Transverse colon (tissue), 4 donors: Measurements from ENCODE around the gene CTSL. TPM values are rescaled to one million over a fixed set of nuclear protein-coding genes. Genes with fewer than 3 reads are reported as not detected.

Experiments used
- DNase-seq: peaks from one replicate; pipeline ENCODE4 v3.0.0-alpha.2; 2019
- H3K27ac ChIP-seq, 4 donors: fragments of 200-600 bp; sonication (generic); 2 replicates each; pipeline ENCODE4 v1.5.1; 2016 to 2018; ENCODE audit warnings: inconsistent platforms in 4 of 4
- H3K27me3 ChIP-seq: fragments of 200-600 bp; sonication (generic); 2 replicates; pipeline ENCODE4 v1.5.1; 2017; ENCODE audit warnings: inconsistent platforms
- H3K36me3 ChIP-seq, 4 donors: fragments of 200-600 bp; sonication (generic); 2 replicates each; pipeline ENCODE4 v1.5.1; 2017 to 2019; ENCODE audit warnings: inconsistent platforms in 4 of 4
- H3K4me1 ChIP-seq, 4 donors: fragments of 200-600 bp; sonication (generic); 2 replicates each; pipeline ENCODE4 v1.5.1; 2017 to 2020; ENCODE audit warnings: inconsistent platforms in 4 of 4
- H3K4me3 ChIP-seq, 4 donors: fragments of 200-600 bp; sonication (generic); 1 replicate in 1 of 4; 2 replicates in 3 of 4; pipeline versions ENCODE4 v1.5.1 to v1.6.1; 2017 to 2019; ENCODE audit warnings: inconsistent platforms in 4 of 4
- H3K9me3 ChIP-seq, 2 donors: fragments of 200-600 bp; sonication (generic); 2 replicates each; pipeline ENCODE4 v1.5.1; 2017 to 2019; ENCODE audit warnings: inconsistent platforms in 2 of 2
- CTCF ChIP-seq, 5 experiments: fragments of 200-600 bp in 3 of 5; fragments of 450-650 bp in 2 of 5; sonication (generic) in 3 of 5; IDR thresholded peaks; 1 replicate in 2 of 5; 2 replicates in 3 of 5; pipeline ENCODE4 v1.5.1; 2016 to 2017; ENCODE audit warnings: antibody characterized with exemption in 5 of 5, inconsistent platforms in 3 of 5, mild to moderate bottlenecking in 2 of 5, moderate library complexity in 1 of 5
- EP300 ChIP-seq: sonication (generic); formaldehyde crosslinking; IDR thresholded peaks from one replicate; pipeline ENCODE4 v1.6.1; 2017; ENCODE audit warnings: antibody characterized with exemption, low read depth
- POLR2A ChIP-seq: fragments of 450-650 bp; IDR thresholded peaks from one replicate; pipeline ENCODE4 v1.6.1; 2016; ENCODE audit warnings: antibody characterized with exemption, mild to moderate bottlenecking, moderate library complexity
- POLR2AphosphoS5 ChIP-seq, 3 donors: sonication (generic); formaldehyde crosslinking; IDR thresholded peaks; one replicate each; pipeline ENCODE4 v1.6.1; 2016; ENCODE audit warnings: antibody characterized with exemption in 3 of 3
- WGBS, 2 donors: methylation state at CpG; one replicate each; pipeline ENCODE4 v1.1.5; 2018; ENCODE audit warnings: low coverage in 1 of 2; 5-methylcytosine and 5-hydroxymethylcytosine counted together
- in situ Hi-C, 4 donors: fragments of 200-750 bp; cut with MboI; loops; one replicate each; pipeline versions ENCODE4 v1.15.0 to v1.15.1; 2017; ENCODE audit warnings: low sequenced_read_pairs in 3 of 4, low pct_ligation_motif_present in 1 of 4, low pct_unique_long_range_greater_than_20kb in 1 of 4
- intact Hi-C: fragments of 100-400 bp; cut with DNase I; formaldehyde crosslinking; loops from one replicate; pipeline ENCODE4 v1.15.1; 2023; ENCODE audit warnings: low total_unique reads
- total RNA-seq, 4 donors: library from RNA; depleted of rRNA; stranded (reverse); fragments of >200 nt; gene quantifications; one replicate each; pipeline ENCODE4 v1.1.0, GENCODE V29; 2016

Gene CTSL
- total RNA-seq, 4 donors from 2014 or later: 26.7 to 108 (median 66.6) TPM

GRCh38 chr9:87713988-87714330, 12.0 kb upstream of the CTSL start:
- peaks cover 0 to 11% (median 6%) of the 10 kb centered on the region in 4 donors for H3K4me1 ChIP-seq

GRCh38 chr9:87714819-87715218, 11.1 kb upstream of the CTSL start:
- WGBS, 2 donors: 56 to 73% methylated on average over 2 of the region's 2 CpGs
- Histone ChIP-seq H3K4me3 (no peak overlapping the region), H3K27ac (peak overlapping the region; percentile 42 to 80 (median 72)), H3K27me3 (no peaks in the 10 kb centered on the region), H3K9me3 (no peaks in the 10 kb centered on the region), H3K4me1 (peaks cover 0 to 11% (median 6%) of the 10 kb centered on the region in 4 donors), H3K36me3 (no peaks in the 10 kb centered on the region)
- peak; percentile 28 for DNase-seq
- in situ Hi-C loops (no loop called here), intact Hi-C loops (no loop called here)
- TF ChIP-seq POLR2A: no peak
- peak; percentile 66 to 79 (median 70) for TF ChIP-seq POLR2AphosphoS5 (IDR thresholded peaks at IDR 0.05)

More at GRCh38 chr9:87713988-87714330, 12.0 kb upstream of the CTSL start:
- 49 to 57% methylated on average over 5 of the region's 5 CpGs for WGBS, 2 donors
- Histone ChIP-seq H3K36me3 (no peaks in the 10 kb centered on the region), H3K27me3 (no peaks in the 10 kb centered on the region), H3K9me3 (no peaks in the 10 kb centered on the region), H3K4me3 (no peak overlapping the region), H3K27ac (peak overlapping the region; percentile 42 to 80 (median 72))
- in situ Hi-C loops (no loop called here), intact Hi-C loops (no loop called here)
- DNase-seq: no peak
- TF ChIP-seq POLR2A (no peak), POLR2AphosphoS5 (IDR thresholded peaks at IDR 0.05) (no peak), CTCF (IDR thresholded peaks at IDR 0.05) (no peak), EP300 (no peak)

- TF ChIP-seq CTCF (IDR thresholded peaks at IDR 0.05) (no peak), POLR2A (no peak), EP300 (no peak), POLR2AphosphoS5 (IDR thresholded peaks at IDR 0.05) (no peak)
- intact Hi-C loops: no loop called here
- no peak overlapping the region for H3K27ac ChIP-seq
- 29 to 59% methylated on average over 1 to 2 of the region's 2 CpGs for WGBS, 2 donors
- H3K36me3 ChIP-seq: no peaks in the 10 kb centered on the region
- DNase-seq: no peak
- H3K4me1 ChIP-seq: peaks cover 0 to 11% (median 6%) of the 10 kb centered on the region in 4 donors
- no peak overlapping the region for H3K4me3 ChIP-seq
- H3K27me3 ChIP-seq: no peaks in the 10 kb centered on the region
- H3K9me3 ChIP-seq: no peaks in the 10 kb centered on the region
- in situ Hi-C loops: no loop called here
These were observed 9.8 kb upstream of the CTSL start for GRCh38 chr9:87716141-87716540.

GRCh38 chr9:87717456-87717855, 8.5 kb upstream of the CTSL start:
- H3K27ac ChIP-seq: no peak overlapping the region
- in situ Hi-C loops: no loop called here
- WGBS, 2 donors: 92% methylated on average over 1 of the region's 1 CpG; no CpG with 5 or more reads in 1 of the 2 donors

More at GRCh38 chr9:87717456-87717855, 8.5 kb upstream of the CTSL start:
- no peaks in the 10 kb centered on the region for H3K36me3 ChIP-seq
- H3K9me3 ChIP-seq: no peaks in the 10 kb centered on the region
- no peak for TF ChIP-seq EP300
- no peak for TF ChIP-seq POLR2AphosphoS5 (IDR thresholded peaks at IDR 0.05)
- TF ChIP-seq POLR2A: no peak
- no peak for TF ChIP-seq CTCF (IDR thresholded peaks at IDR 0.05)
- DNase-seq: no peak
- H3K4me3 ChIP-seq: no peak overlapping the region
- H3K27me3 ChIP-seq: no peaks in the 10 kb centered on the region
- peaks cover 0 to 11% (median 3%) of the 10 kb centered on the region in 4 donors for H3K4me1 ChIP-seq
- intact Hi-C loops: no loop called here
